GM18508 (cell line): Measurements from ENCODE around the gene PARD3.

Experiments
- ATAC-seq: cut with Tn5 transposase; IDR thresholded peaks from one replicate; pipeline ENCODE4 v1.9.1; 2021; ENCODE audit warnings: moderate number of reproducible peaks; ENCODE audit not compliant: insufficient read depth, unreplicated experiment

Gene PARD3

GRCh38 chr10:34139559-34139958, 675.5 kb downstream of the PARD3 start:
- no peak for ATAC-seq

GRCh38 chr10:34137955-34138354, 677.1 kb downstream of the PARD3 start:
- no peak for ATAC-seq

GRCh38 chr10:34137201-34137600, 677.9 kb downstream of the PARD3 start:
- ATAC-seq, result no peak

GRCh38 chr10:34135515-34135914, 679.6 kb downstream of the PARD3 start:
- peak; percentile 84 for ATAC-seq

GRCh38 chr10:34134602-34135001, 680.5 kb downstream of the PARD3 start:
- no peak for ATAC-seq

GRCh38 chr10:34133406-34133805, 681.7 kb downstream of the PARD3 start:
- ATAC-seq, result no peak

- no peak for ATAC-seq
Measured at GRCh38 chr10:34131152-34131551, 683.9 kb downstream of the PARD3 start.

- no peak for ATAC-seq
Measured at GRCh38 chr10:34127676-34128075, 687.4 kb downstream of the PARD3 start.

- ATAC-seq, result no peak
Measured at GRCh38 chr10:34126371-34127151, 688.5 kb downstream of the PARD3 start.

- ATAC-seq, result no peak
Measured at GRCh38 chr10:34125702-34126101, 689.4 kb downstream of the PARD3 start.

GRCh38 chr10:34124522-34125035, 690.5 kb downstream of the PARD3 start:
- ATAC-seq, result no peak

GRCh38 chr10:34121781-34122622, 693.1 kb downstream of the PARD3 start:
- ATAC-seq, result no peak

- no peak for ATAC-seq
Measured at GRCh38 chr10:34121125-34121753, 693.9 kb downstream of the PARD3 start.

- ATAC-seq, result no peak
Measured at GRCh38 chr10:34119456-34119855, 695.6 kb downstream of the PARD3 start.

GRCh38 chr10:34116681-34117271, 698.3 kb downstream of the PARD3 start:
- ATAC-seq, result no peak

- no peak for ATAC-seq
Measured at GRCh38 chr10:34116220-34116641, 698.9 kb downstream of the PARD3 start.

GRCh38 chr10:34114914-34115313, 700.2 kb downstream of the PARD3 start:
- ATAC-seq, result no peak

- no peak for ATAC-seq
Measured at GRCh38 chr10:34113504-34114225, 701.4 kb downstream of the PARD3 start.

GRCh38 chr10:34112171-34112782, 702.8 kb downstream of the PARD3 start:
- no peak for ATAC-seq
